HG03571 (cell line): ENCODE results near the gene TAF1B.

Source experiments
- ATAC-seq: cut with Tn5 transposase; IDR thresholded peaks from one replicate; pipeline ENCODE4 v1.9.1; 2021; ENCODE audit not compliant: unreplicated experiment

Gene TAF1B

GRCh38 chr2:9937968-9938367 lies 94.7 kb downstream of the TAF1B start:
- ATAC-seq = no peak

GRCh38 chr2:9939587-9940485 lies 96.6 kb downstream of the TAF1B start:
- no peak for ATAC-seq

GRCh38 chr2:9941196-9941995 lies 98.1 kb downstream of the TAF1B start:
- ATAC-seq = no peak

GRCh38 chr2:9941996-9942390 lies 98.7 kb downstream of the TAF1B start:
- ATAC-seq = no peak

GRCh38 chr2:9944330-9944758 lies 101.1 kb downstream of the TAF1B start:
- no peak for ATAC-seq

- ATAC-seq = no peak
These were observed 102.3 kb downstream of the TAF1B start for GRCh38 chr2:9945596-9945995.

GRCh38 chr2:9946076-9946475 lies 102.8 kb downstream of the TAF1B start:
- no peak for ATAC-seq

- ATAC-seq = no peak
These were observed 103.5 kb downstream of the TAF1B start for GRCh38 chr2:9946818-9947217.

- no peak for ATAC-seq
These were observed 105.4 kb downstream of the TAF1B start for GRCh38 chr2:9948721-9949120.

GRCh38 chr2:9949239-9949991 lies 106.1 kb downstream of the TAF1B start:
- no peak for ATAC-seq

GRCh38 chr2:9949992-9950520 lies 106.8 kb downstream of the TAF1B start:
- ATAC-seq = no peak

GRCh38 chr2:9950521-9951271 lies 107.4 kb downstream of the TAF1B start:
- ATAC-seq = peak; percentile 37

GRCh38 chr2:9951272-9951521 lies 107.9 kb downstream of the TAF1B start:
- ATAC-seq = no peak

GRCh38 chr2:9951522-9952285 lies 108.4 kb downstream of the TAF1B start, which contains the start of gene GRHL1:
GRHL1 (plus strand) TSS chr2:9951693; CDS start chr2:9951834, 141 bp downstream.
- ATAC-seq = peak; percentile 94

- ATAC-seq = no peak
These were observed 109.0 kb downstream of the TAF1B start for GRCh38 chr2:9952286-9952737.

- no peak for ATAC-seq
These were observed 109.7 kb downstream of the TAF1B start for GRCh38 chr2:9952856-9953503.

- no peak for ATAC-seq
These were observed 110.9 kb downstream of the TAF1B start for GRCh38 chr2:9954136-9954535.

- ATAC-seq = no peak
These were observed 114.8 kb downstream of the TAF1B start for GRCh38 chr2:9958057-9958456.

- no peak for ATAC-seq
These were observed 116.0 kb downstream of the TAF1B start for GRCh38 chr2:9959262-9959661.
